Keratinocyte (primary cell): ENCODE data around the gene GTF2H4.

ENCODE experiments used
- CTCF ChIP-seq, 3 experiments: IDR thresholded peaks in 1 of 3; conservative IDR thresholded peaks in 1 of 3; optimal IDR thresholded peaks in 1 of 3; 2 replicates in 2 of 3; 3 replicates in 1 of 3; pipeline versions ENCODE3 to v1.5.1; 2011; ENCODE audit warnings: low read length in 3 of 3, mild to moderate bottlenecking in 3 of 3, moderate library complexity in 2 of 3, control low read depth in 1 of 3, inconsistent platforms in 1 of 3; ENCODE audit not compliant: insufficient read depth in 2 of 3; ENCODE audit errors: extremely low read depth in 1 of 3
- EZH2 ChIP-seq: IDR thresholded peaks from one replicate; pipeline ENCODE4 v1.6.1; 2012; ENCODE audit warnings: inconsistent platforms, mild to moderate bottlenecking, low read length, moderate library complexity

- no peak for TF ChIP-seq CTCF (optimal IDR thresholded peaks at IDR 0.05 in 1 of 3, IDR thresholded peaks at IDR 0.05 in 1 of 3, conservative IDR thresholded peaks at IDR 0.05 in 1 of 3; ENCODE audit: extremely low read depth in 1 of 3, insufficient read depth in 2 of 3, low read length in 3 of 3)
- TF ChIP-seq EZH2 = no peak
These were observed 25.0 kb upstream of the GTF2H4 start for GRCh38 chr6:30882759-30883684.
